ENCODE measurements around the gene MMP3.

Gene MMP3

GRCh38 chr11:102853055-102853454, 9.6 kb upstream of the MMP3 start:
- H3K9me3 ChIP-seq (ENCODE audit: control insufficient read depth, low read depth, low read length): no peaks in the 10 kb centered on the region

GRCh38 chr11:102850973-102851745, 7.8 kb upstream of the MMP3 start:
- H3K27me3 ChIP-seq (ENCODE audit: control insufficient read depth, insufficient read depth, low read length): no peaks in the 10 kb centered on the region
- no peaks in the 10 kb centered on the region for H3K36me3 ChIP-seq (ENCODE audit: control insufficient read depth, low read depth, low read length)
- H3K4me3 ChIP-seq (ENCODE audit: low read length): no peak overlapping the region
- H3K9me3 ChIP-seq (ENCODE audit: control insufficient read depth, low read depth, low read length): no peaks in the 10 kb centered on the region
- peaks cover 5% of the 10 kb centered on the region for H3K4me1 ChIP-seq (ENCODE audit: control insufficient read depth, low read depth, low read length)
- no peak overlapping the region for H3K27ac ChIP-seq (ENCODE audit: low read length)
- no peak overlapping the region for H3K9ac ChIP-seq (ENCODE audit: low read length)

More at GRCh38 chr11:102853055-102853454, 9.6 kb upstream of the MMP3 start:
- Histone ChIP-seq H3K27me3 (ENCODE audit: control insufficient read depth, insufficient read depth, low read length) (no peaks in the 10 kb centered on the region), H3K4me3 (ENCODE audit: low read length) (no peak overlapping the region), H3K9ac (ENCODE audit: low read length) (no peak overlapping the region), H3K27ac (ENCODE audit: low read length) (no peak overlapping the region), H3K4me1 (ENCODE audit: control insufficient read depth, low read depth, low read length) (peaks cover 5% of the 10 kb centered on the region), H3K36me3 (ENCODE audit: control insufficient read depth, low read depth, low read length) (no peaks in the 10 kb centered on the region)

- Histone ChIP-seq H3K27ac (ENCODE audit: low read length) (no peak overlapping the region), H3K9me3 (ENCODE audit: control insufficient read depth, low read depth, low read length) (no peaks in the 10 kb centered on the region), H3K4me1 (ENCODE audit: control insufficient read depth, low read depth, low read length) (no peaks in the 10 kb centered on the region), H3K36me3 (ENCODE audit: control insufficient read depth, low read depth, low read length) (no peaks in the 10 kb centered on the region), H3K9ac (ENCODE audit: low read length) (no peak overlapping the region), H3K4me3 (ENCODE audit: low read length) (no peak overlapping the region), H3K27me3 (ENCODE audit: control insufficient read depth, insufficient read depth, low read length) (no peaks in the 10 kb centered on the region)
These were observed 5.9 kb upstream of the MMP3 start for GRCh38 chr11:102849311-102849710.

DNA sequence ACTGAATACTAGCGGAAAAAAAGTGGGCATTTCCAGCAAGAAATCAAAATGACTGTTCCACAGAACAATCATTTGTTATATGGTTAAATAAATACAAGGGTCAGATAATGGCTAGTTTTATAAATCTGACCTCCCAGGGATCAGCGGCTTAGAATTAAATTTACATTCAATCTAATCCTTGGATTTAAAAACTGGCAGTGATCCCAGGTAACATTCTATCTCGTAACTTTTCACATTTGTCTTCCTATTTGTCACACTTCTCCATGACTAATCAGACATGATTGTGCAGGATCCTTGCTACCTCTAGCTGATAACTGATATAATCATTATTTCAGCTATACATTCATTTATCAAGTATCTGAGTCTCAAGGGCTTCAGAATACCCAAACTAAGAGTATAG, 2.9 kb upstream of the MMP3 start:
- no peaks in the 10 kb centered on the region for H3K4me1 ChIP-seq (ENCODE audit: control insufficient read depth, low read depth, low read length)

DNA sequence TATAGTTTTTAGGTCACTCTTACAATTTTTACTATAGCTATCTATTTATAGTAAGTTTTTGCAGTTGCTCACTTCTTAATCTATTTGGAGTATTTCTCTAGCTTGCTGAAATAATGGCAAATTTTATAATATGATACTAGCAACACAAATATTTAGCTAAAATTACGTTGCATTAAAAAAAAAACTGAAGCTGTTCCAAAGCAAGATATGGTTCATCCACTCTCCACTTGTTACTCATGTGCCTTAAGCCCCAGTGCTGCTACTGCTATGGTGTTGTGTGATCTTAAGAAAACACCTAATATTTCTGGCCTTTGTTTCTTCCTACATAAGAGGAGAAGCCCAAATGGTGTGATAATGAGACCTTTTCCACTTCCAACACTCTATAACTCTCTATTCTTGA, 479 bp downstream of the MMP3 start:
- Histone ChIP-seq H3K36me3 (ENCODE audit: control insufficient read depth, low read depth, low read length) (no peaks in the 10 kb centered on the region), H3K27me3 (ENCODE audit: control insufficient read depth, insufficient read depth, low read length) (no peaks in the 10 kb centered on the region), H3K27ac (ENCODE audit: low read length) (no peak overlapping the region), H3K4me3 (ENCODE audit: low read length) (no peak overlapping the region), H3K9me3 (ENCODE audit: control insufficient read depth, low read depth, low read length) (no peaks in the 10 kb centered on the region), H3K9ac (ENCODE audit: low read length) (no peak overlapping the region), H3K4me1 (ENCODE audit: control insufficient read depth, low read depth, low read length) (no peaks in the 10 kb centered on the region)

More for the DNA sequence above, 2.9 kb upstream of the MMP3 start:
- Histone ChIP-seq H3K4me3 (ENCODE audit: low read length) (no peak overlapping the region), H3K27me3 (ENCODE audit: control insufficient read depth, insufficient read depth, low read length) (no peaks in the 10 kb centered on the region), H3K27ac (ENCODE audit: low read length) (no peak overlapping the region), H3K36me3 (ENCODE audit: control insufficient read depth, low read depth, low read length) (no peaks in the 10 kb centered on the region), H3K9ac (ENCODE audit: low read length) (no peak overlapping the region), H3K9me3 (ENCODE audit: control insufficient read depth, low read depth, low read length) (no peaks in the 10 kb centered on the region)

DNA sequence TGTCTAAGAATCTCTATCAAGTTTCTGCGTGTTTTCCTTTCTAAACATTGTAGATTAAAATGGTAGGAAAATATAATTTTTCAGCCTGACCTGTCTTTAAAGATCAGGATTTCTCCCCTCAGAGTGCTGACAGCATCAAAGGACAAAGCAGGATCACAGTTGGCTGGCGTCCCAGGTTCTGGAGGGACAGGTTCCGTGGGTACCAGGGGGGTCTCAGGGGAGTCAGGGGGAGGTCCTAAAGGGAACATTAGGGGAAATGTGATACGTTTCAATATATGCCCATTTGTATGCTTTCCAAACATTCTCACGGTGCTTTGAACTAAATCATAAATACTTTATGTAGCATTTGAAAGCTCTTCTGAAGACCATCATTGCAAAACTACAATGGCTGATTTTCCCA, 3.4 kb downstream of the MMP3 start:
- no peak overlapping the region for H3K27ac ChIP-seq (ENCODE audit: low read length)
- peaks cover 20% of the 10 kb centered on the region for H3K4me1 ChIP-seq (ENCODE audit: control insufficient read depth, low read depth, low read length)
- H3K4me3 ChIP-seq (ENCODE audit: low read length): no peak overlapping the region
- no peak overlapping the region for H3K9ac ChIP-seq (ENCODE audit: low read length)
- no peaks in the 10 kb centered on the region for H3K27me3 ChIP-seq (ENCODE audit: control insufficient read depth, insufficient read depth, low read length)
- no peaks in the 10 kb centered on the region for H3K36me3 ChIP-seq (ENCODE audit: control insufficient read depth, low read depth, low read length)
- no peaks in the 10 kb centered on the region for H3K9me3 ChIP-seq (ENCODE audit: control insufficient read depth, low read depth, low read length)

GRCh38 chr11:102837646-102838045, 5.8 kb downstream of the MMP3 start:
- no peaks in the 10 kb centered on the region for H3K27me3 ChIP-seq (ENCODE audit: control insufficient read depth, insufficient read depth, low read length)
- H3K9ac ChIP-seq (ENCODE audit: low read length): no peak overlapping the region
- no peak overlapping the region for H3K27ac ChIP-seq (ENCODE audit: low read length)
- no peaks in the 10 kb centered on the region for H3K9me3 ChIP-seq (ENCODE audit: control insufficient read depth, low read depth, low read length)
- no peak overlapping the region for H3K4me3 ChIP-seq (ENCODE audit: low read length)
- peaks cover 20% of the 10 kb centered on the region for H3K4me1 ChIP-seq (ENCODE audit: control insufficient read depth, low read depth, low read length)
- no peaks in the 10 kb centered on the region for H3K36me3 ChIP-seq (ENCODE audit: control insufficient read depth, low read depth, low read length)

DNA sequence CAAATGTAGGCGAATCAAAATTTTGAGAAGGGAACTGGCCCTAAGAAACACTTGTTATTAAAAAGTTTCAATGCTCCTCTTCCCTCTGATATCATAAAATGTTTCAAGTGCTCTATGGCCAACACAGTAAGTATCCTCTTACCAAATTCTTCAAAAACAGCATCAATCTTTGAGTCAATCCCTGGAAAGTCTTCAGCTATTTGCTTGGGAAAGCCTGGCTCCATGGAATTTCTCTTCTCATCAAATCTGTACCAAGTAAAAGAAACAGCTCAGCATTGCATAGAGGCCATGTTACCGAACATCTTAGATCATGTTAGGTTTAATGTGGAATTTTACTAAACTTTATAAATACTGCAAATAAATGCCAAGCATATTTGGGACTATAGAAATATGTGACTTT, 6.3 kb downstream of the MMP3 start:
- peaks cover 20% of the 10 kb centered on the region for H3K4me1 ChIP-seq (ENCODE audit: control insufficient read depth, low read depth, low read length)
- H3K4me3 ChIP-seq (ENCODE audit: low read length): no peak overlapping the region
- no peak overlapping the region for H3K27ac ChIP-seq (ENCODE audit: low read length)
- no peaks in the 10 kb centered on the region for H3K36me3 ChIP-seq (ENCODE audit: control insufficient read depth, low read depth, low read length)
- no peak overlapping the region for H3K9ac ChIP-seq (ENCODE audit: low read length)
- H3K9me3 ChIP-seq (ENCODE audit: control insufficient read depth, low read depth, low read length): no peaks in the 10 kb centered on the region
- no peaks in the 10 kb centered on the region for H3K27me3 ChIP-seq (ENCODE audit: control insufficient read depth, insufficient read depth, low read length)

GRCh38 chr11:102836290-102836875, 7.0 kb downstream of the MMP3 start:
- no peaks in the 10 kb centered on the region for H3K36me3 ChIP-seq (ENCODE audit: control insufficient read depth, low read depth, low read length)
- no peak overlapping the region for H3K27ac ChIP-seq (ENCODE audit: low read length)
- H3K9ac ChIP-seq (ENCODE audit: low read length): no peak overlapping the region
- H3K4me1 ChIP-seq (ENCODE audit: control insufficient read depth, low read depth, low read length): peaks cover 20% of the 10 kb centered on the region
- H3K27me3 ChIP-seq (ENCODE audit: control insufficient read depth, insufficient read depth, low read length): no peaks in the 10 kb centered on the region
- H3K9me3 ChIP-seq (ENCODE audit: control insufficient read depth, low read depth, low read length): no peaks in the 10 kb centered on the region
- no peak overlapping the region for H3K4me3 ChIP-seq (ENCODE audit: low read length)

DNA sequence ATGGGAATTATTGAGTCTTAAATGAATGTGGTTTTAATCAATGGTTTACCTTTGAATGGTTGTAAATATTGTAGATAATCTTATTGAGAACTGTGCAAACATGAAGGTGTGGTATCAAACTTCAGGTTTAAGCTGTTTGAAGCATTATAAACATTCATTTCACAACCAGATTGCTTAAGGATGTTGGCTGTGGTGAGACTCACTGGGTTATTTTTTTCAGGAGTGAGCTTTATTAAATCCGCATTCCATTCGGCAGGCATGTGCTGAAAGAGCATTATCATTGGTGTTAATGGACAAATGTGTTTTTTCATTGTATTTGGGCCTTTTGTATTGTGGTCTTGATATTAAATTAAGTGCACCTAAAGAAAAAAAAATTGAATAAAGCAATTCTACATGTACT, 9.7 kb downstream of the MMP3 start:
- Histone ChIP-seq H3K9me3 (ENCODE audit: control insufficient read depth, low read depth, low read length) (no peaks in the 10 kb centered on the region), H3K4me3 (ENCODE audit: low read length) (no peak overlapping the region), H3K27ac (ENCODE audit: low read length) (no peak overlapping the region), H3K4me1 (ENCODE audit: control insufficient read depth, low read depth, low read length) (peaks cover 23% of the 10 kb centered on the region), H3K9ac (ENCODE audit: low read length) (no peak overlapping the region), H3K27me3 (ENCODE audit: control insufficient read depth, insufficient read depth, low read length) (no peaks in the 10 kb centered on the region), H3K36me3 (ENCODE audit: control insufficient read depth, low read depth, low read length) (no peaks in the 10 kb centered on the region)

GRCh38 chr11:102832612-102833011, 10.8 kb downstream of the MMP3 start:
- Histone ChIP-seq H3K36me3 (ENCODE audit: control insufficient read depth, low read depth, low read length) (no peaks in the 10 kb centered on the region), H3K4me3 (ENCODE audit: low read length) (no peak overlapping the region), H3K9ac (ENCODE audit: low read length) (no peak overlapping the region), H3K27ac (ENCODE audit: low read length) (no peak overlapping the region), H3K27me3 (ENCODE audit: control insufficient read depth, insufficient read depth, low read length) (no peaks in the 10 kb centered on the region), H3K4me1 (ENCODE audit: control insufficient read depth, low read depth, low read length) (peaks cover 23% of the 10 kb centered on the region), H3K9me3 (ENCODE audit: control insufficient read depth, low read depth, low read length) (no peaks in the 10 kb centered on the region)
